H9 (cell line): ENCODE results near the gene WDR91. TPM values are rescaled to one million over a fixed set of nuclear protein-coding genes. Genes with fewer than 3 reads are reported as not detected.

Experiments
- DNase-seq: peaks from one replicate; pipeline ENCODE4 v3.0.0-alpha.2; 2017
- H2AFZ ChIP-seq: one replicate; pipeline ENCODE4 v1.6.1; 2013; ENCODE audit warnings: mild to moderate bottlenecking, low read length, control low read depth, moderate library complexity
- H2AK5ac ChIP-seq: 2 replicates; pipeline ENCODE4 v1.6.1; 2013; ENCODE audit warnings: low read length, control low read depth, mixed read lengths; ENCODE audit not compliant: insufficient read length
- H2BK120ac ChIP-seq: one replicate; pipeline ENCODE4 v1.6.1; 2013; ENCODE audit warnings: low read depth, mild to moderate bottlenecking, low read length, control low read depth, inconsistent platforms; ENCODE audit not compliant: poor library complexity, severe bottlenecking
- H2BK12ac ChIP-seq: 2 replicates; pipeline ENCODE4 v1.6.1; 2013; ENCODE audit warnings: low read length, control low read depth, mixed read lengths, low read depth; ENCODE audit not compliant: insufficient read length
- H2BK15ac ChIP-seq: 2 replicates; pipeline ENCODE4 v1.6.1; 2013; ENCODE audit warnings: low read depth, low read length, control low read depth
- H2BK20ac ChIP-seq: one replicate; pipeline ENCODE4 v1.6.1; 2013; ENCODE audit warnings: low read depth, mild to moderate bottlenecking, low read length, control low read depth, inconsistent platforms; ENCODE audit not compliant: poor library complexity, severe bottlenecking
- H2BK5ac ChIP-seq: 2 replicates; pipeline ENCODE4 v1.6.1; 2013; ENCODE audit warnings: low read length, control low read depth, mixed read lengths; ENCODE audit not compliant: insufficient read length
- H3K14ac ChIP-seq: 2 replicates; pipeline ENCODE4 v1.6.1; 2013; ENCODE audit warnings: low read length, control low read depth; ENCODE audit not compliant: insufficient read depth
- H3K18ac ChIP-seq: 2 replicates; pipeline ENCODE4 v1.6.1; 2013; ENCODE audit warnings: low read depth, mild to moderate bottlenecking, mixed read lengths, low read length, control low read depth; ENCODE audit not compliant: insufficient read length
- H3K23ac ChIP-seq: 2 replicates; pipeline ENCODE4 v1.6.1; 2013; ENCODE audit warnings: low read length, control low read depth, mixed read lengths, low read depth; ENCODE audit not compliant: insufficient read length
- H3K23me2 ChIP-seq: 2 replicates; pipeline ENCODE4 v1.6.1; 2013; ENCODE audit warnings: low read depth, mild to moderate bottlenecking, mixed read lengths, low read length, control low read depth; ENCODE audit not compliant: insufficient read length, poor library complexity, severe bottlenecking
- H3K27ac ChIP-seq: 2 replicates; pipeline ENCODE4 v1.5.1; 2013; ENCODE audit warnings: low read length, control low read depth, mixed read lengths, low read depth; ENCODE audit not compliant: insufficient read length
- H3K27me3 ChIP-seq: 2 replicates; pipeline ENCODE4 v1.6.1; 2013; ENCODE audit warnings: low read length, control low read depth, inconsistent platforms; ENCODE audit not compliant: insufficient read depth
- H3K4ac ChIP-seq: 2 replicates; pipeline ENCODE4 v1.6.1; 2013; ENCODE audit warnings: low read depth, mild to moderate bottlenecking, control low read depth, inconsistent platforms, low read length, moderate library complexity
- H3K4me1 ChIP-seq: 2 replicates; pipeline ENCODE4 v1.6.1; 2013; ENCODE audit warnings: low read length, control low read depth, inconsistent platforms; ENCODE audit not compliant: insufficient read depth
- H3K4me2 ChIP-seq: 2 replicates; pipeline ENCODE4 v1.6.1; 2013; ENCODE audit warnings: low read length, control low read depth, mixed read lengths; ENCODE audit not compliant: insufficient read length, insufficient read depth
- H3K56ac ChIP-seq: 2 replicates; pipeline ENCODE4 v1.6.1; 2013; ENCODE audit warnings: low read depth, mild to moderate bottlenecking, mixed read lengths, low read length, control low read depth; ENCODE audit not compliant: insufficient read length
- H3K79me1 ChIP-seq: 2 replicates; pipeline ENCODE4 v1.6.1; 2013; ENCODE audit warnings: low read depth, mild to moderate bottlenecking, moderate library complexity, low read length, control low read depth, inconsistent platforms; ENCODE audit not compliant: insufficient read depth, poor library complexity, severe bottlenecking
- H3K79me2 ChIP-seq: 2 replicates; pipeline ENCODE4 v1.6.1; 2013; ENCODE audit warnings: low read length, control low read depth, inconsistent platforms; ENCODE audit not compliant: insufficient read depth
- H3K9ac ChIP-seq: 2 replicates; pipeline ENCODE4 v1.6.1; 2013; ENCODE audit warnings: low read length, control low read depth, mixed read lengths; ENCODE audit not compliant: insufficient read length; ENCODE audit errors: extremely low read depth
- H3K9me3 ChIP-seq: one replicate; pipeline ENCODE4 v1.6.1; 2013; ENCODE audit warnings: low read depth, low read length, inconsistent platforms; ENCODE audit not compliant: control insufficient read depth
- H3T11ph ChIP-seq: one replicate; pipeline ENCODE4 v1.6.1; 2013; ENCODE audit warnings: mild to moderate bottlenecking, low read length, control low read depth, inconsistent platforms
- H4K20me1 ChIP-seq: one replicate; pipeline ENCODE4 v1.6.1; 2013; ENCODE audit not compliant: control insufficient read depth, insufficient read length, insufficient read depth
- H4K5ac ChIP-seq: 2 replicates; pipeline ENCODE4 v1.6.1; 2013; ENCODE audit warnings: low read depth, mild to moderate bottlenecking, mixed read lengths, low read length, control low read depth; ENCODE audit not compliant: insufficient read length
- H4K8ac ChIP-seq: replicated peaks from 2 replicates; pipeline ENCODE4 v1.6.1; 2013; ENCODE audit warnings: low read length, control low read depth, mixed read lengths, low read depth; ENCODE audit not compliant: insufficient read length
- H4K91ac ChIP-seq: 2 replicates; pipeline ENCODE4 v1.6.1; 2013; ENCODE audit warnings: low read depth, mild to moderate bottlenecking, moderate library complexity, mixed read lengths, low read length, control low read depth; ENCODE audit not compliant: insufficient read length
- H3K27ac Mint-ChIP-seq, 3 experiments: 2 replicates in 2 of 3; 3 replicates in 1 of 3; pipeline ENCODE4 v1.8.0; 2020 to 2021; ENCODE audit warnings: mixed read lengths in 3 of 3, mild to moderate bottlenecking in 1 of 3, moderate library complexity in 1 of 3
- H3K27me3 Mint-ChIP-seq: 2 replicates; pipeline ENCODE4 v1.8.0; 2021; ENCODE audit warnings: low read depth, mild to moderate bottlenecking, moderate library complexity, mixed read lengths
- H3K36me3 Mint-ChIP-seq, 3 experiments: 2 replicates in 2 of 3; 3 replicates in 1 of 3; pipeline ENCODE4 v1.8.0; 2020 to 2021; ENCODE audit warnings: low read depth in 3 of 3, mixed read lengths in 3 of 3; ENCODE audit not compliant: insufficient read depth in 1 of 3
- H3K4me1 Mint-ChIP-seq, 2 experiments: 2 replicates each; pipeline ENCODE4 v1.8.0; 2020; ENCODE audit warnings: mixed read lengths in 2 of 2
- H3K4me3 Mint-ChIP-seq, 2 experiments: 2 replicates in 1 of 2; 3 replicates in 1 of 2; pipeline ENCODE4 v1.8.0; 2020 to 2021; ENCODE audit warnings: mild to moderate bottlenecking in 2 of 2, mixed read lengths in 2 of 2, moderate library complexity in 1 of 2
- H3K9me3 Mint-ChIP-seq, 2 experiments: 2 replicates in 1 of 2; 3 replicates in 1 of 2; pipeline ENCODE4 v1.8.0; 2020; ENCODE audit warnings: mild to moderate bottlenecking in 2 of 2, mixed read lengths in 2 of 2, moderate library complexity in 1 of 2
- WGBS: extraction: QIAGEN DNeasy Blood & Tissue Kit; methylation state at CpG from one replicate; pipeline ENCODE4 v1.1.7; 2013; ENCODE audit warnings: missing lambda C conversion rate, low lambda C conversion rate, mixed read lengths; ENCODE audit not compliant: insufficient read length; ENCODE audit errors: extremely low coverage; 5-methylcytosine and 5-hydroxymethylcytosine counted together
- total RNA-seq: library from RNA; stranded (reverse); gene quantifications from 2 replicates; pipeline ENCODE4 v1.2.1, GENCODE V29; 2021
- TF ChIP-seq, protein P1 (sequence below): fragments of 200-600 bp; sonication (generic); conservative IDR thresholded peaks from 3 replicates; pipeline ENCODE4 v1.8.0; 2021; ENCODE audit warnings: antibody characterized with exemption, mild to moderate bottlenecking

Gene WDR91
- total RNA-seq, 1 experiment from 2014 or later, result 9.4 TPM

DNA sequence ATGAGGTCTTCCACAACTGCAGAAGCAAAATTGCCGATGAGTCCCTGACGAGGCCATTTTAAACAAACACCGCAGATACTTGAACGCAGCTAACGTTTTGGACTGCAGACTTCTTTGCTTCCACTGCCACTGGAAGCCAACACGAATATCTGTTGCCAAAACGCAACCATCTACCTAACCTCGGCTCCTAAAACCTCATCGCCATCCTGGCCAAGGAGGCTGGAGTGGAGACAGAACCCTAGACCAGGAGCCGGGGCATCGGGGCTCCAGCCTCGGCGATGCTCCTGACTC is 493 bp downstream of the WDR91 start:
- Histone ChIP-seq H3K23me2 (peaks cover 8% of the 10 kb centered on the region), H4K91ac (no peak overlapping the region), H3K14ac (peak overlapping the region; percentile 44; the same call in 1 of the 2 replicates), H2BK120ac (no peak overlapping the region), H3K56ac (no peak overlapping the region), H3K9ac (peak overlapping the region; percentile 72), H2BK5ac (no peak overlapping the region), H3K4me1 (0 out of 2 replicates have a peak, but pooled peaks cover 2% of the 10 kb centered on the region), H2BK15ac (no peak overlapping the region), H3K9me3 (no peaks in the 10 kb centered on the region), H2AFZ (no peak overlapping the region), H3K18ac (no peak overlapping the region), H3T11ph (no peak overlapping the region), H4K8ac (no peak overlapping the region), H3K79me1 (no peaks in the 10 kb centered on the region), H3K27ac (no peak overlapping the region), H2BK20ac (no peak overlapping the region), H4K20me1 (no peaks in the 10 kb centered on the region), H2BK12ac (no peak overlapping the region), H4K5ac (no peak overlapping the region), H3K79me2 (no peaks in the 10 kb centered on the region), H3K27me3 (no peaks in the 10 kb centered on the region), H3K4ac (no peak overlapping the region), H3K23ac (no peak overlapping the region), H3K4me2 (peak overlapping the region; percentile 85), H2AK5ac (no peak overlapping the region)
- TF ChIP-seq, protein P1, sequence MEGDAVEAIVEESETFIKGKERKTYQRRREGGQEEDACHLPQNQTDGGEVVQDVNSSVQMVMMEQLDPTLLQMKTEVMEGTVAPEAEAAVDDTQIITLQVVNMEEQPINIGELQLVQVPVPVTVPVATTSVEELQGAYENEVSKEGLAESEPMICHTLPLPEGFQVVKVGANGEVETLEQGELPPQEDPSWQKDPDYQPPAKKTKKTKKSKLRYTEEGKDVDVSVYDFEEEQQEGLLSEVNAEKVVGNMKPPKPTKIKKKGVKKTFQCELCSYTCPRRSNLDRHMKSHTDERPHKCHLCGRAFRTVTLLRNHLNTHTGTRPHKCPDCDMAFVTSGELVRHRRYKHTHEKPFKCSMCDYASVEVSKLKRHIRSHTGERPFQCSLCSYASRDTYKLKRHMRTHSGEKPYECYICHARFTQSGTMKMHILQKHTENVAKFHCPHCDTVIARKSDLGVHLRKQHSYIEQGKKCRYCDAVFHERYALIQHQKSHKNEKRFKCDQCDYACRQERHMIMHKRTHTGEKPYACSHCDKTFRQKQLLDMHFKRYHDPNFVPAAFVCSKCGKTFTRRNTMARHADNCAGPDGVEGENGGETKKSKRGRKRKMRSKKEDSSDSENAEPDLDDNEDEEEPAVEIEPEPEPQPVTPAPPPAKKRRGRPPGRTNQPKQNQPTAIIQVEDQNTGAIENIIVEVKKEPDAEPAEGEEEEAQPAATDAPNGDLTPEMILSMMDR, result no peak
- no peaks in the 10 kb centered on the region for H3K9me3 Mint-ChIP-seq
- peaks cover 10% of the 10 kb centered on the region for H3K27me3 Mint-ChIP-seq
- peaks cover 0 to 3% (median 0%) of the 10 kb centered on the region in 3 experiments; a peak in 2 of 7 replicates for H3K36me3 Mint-ChIP-seq
- no peak for DNase-seq
- H3K27ac Mint-ChIP-seq, result no peak overlapping the region
- H3K4me1 Mint-ChIP-seq, result peaks cover 10 to 25% of the 10 kb centered on the region in 2 experiments
- peak overlapping the region; percentile 92 to 96 for H3K4me3 Mint-ChIP-seq
- no CpG with 5 or more reads among the region's 13 CpGs for WGBS
